Stimulated activated CD8-positive, alpha-beta memory T cell treated with anti-CD3 and anti-CD28 coated beads, Interleukin-12 subunit alpha, Interleukin-12 subunit beta, amount 100 ng/mL, for 1 hour (primary cell): Measurements from ENCODE around the gene ATP8A1.
A peak's percentile ranks its signal among the peaks of the same experiment; 100 is the strongest.

Experiments used
- DNase-seq: peaks from one replicate; pipeline ENCODE4 v3.0.0-alpha.2; 2020; ENCODE audit warnings: low read depth

The ATP8A1 gene

DNA sequence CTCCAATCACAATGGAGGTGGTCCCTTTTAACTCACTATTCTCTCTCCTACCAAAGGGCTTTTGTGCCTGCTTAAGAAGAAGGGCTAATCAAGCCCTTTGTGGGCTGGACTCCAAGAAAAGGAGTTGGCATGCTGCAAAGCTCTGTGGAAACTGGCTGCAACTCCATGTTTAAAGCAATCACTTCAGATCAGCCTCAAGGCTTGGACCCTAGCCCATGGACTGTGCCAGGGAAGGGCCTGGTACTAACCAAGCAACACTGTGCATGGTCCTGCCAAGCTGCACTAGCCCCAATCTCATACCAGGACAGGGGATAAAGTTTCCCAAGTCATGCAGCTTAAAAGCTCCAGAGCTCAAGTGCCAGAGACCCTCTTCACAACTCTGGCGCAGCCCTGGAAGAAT is 86.7 kb downstream of the ATP8A1 start:
- DNase-seq = no peak

DNA sequence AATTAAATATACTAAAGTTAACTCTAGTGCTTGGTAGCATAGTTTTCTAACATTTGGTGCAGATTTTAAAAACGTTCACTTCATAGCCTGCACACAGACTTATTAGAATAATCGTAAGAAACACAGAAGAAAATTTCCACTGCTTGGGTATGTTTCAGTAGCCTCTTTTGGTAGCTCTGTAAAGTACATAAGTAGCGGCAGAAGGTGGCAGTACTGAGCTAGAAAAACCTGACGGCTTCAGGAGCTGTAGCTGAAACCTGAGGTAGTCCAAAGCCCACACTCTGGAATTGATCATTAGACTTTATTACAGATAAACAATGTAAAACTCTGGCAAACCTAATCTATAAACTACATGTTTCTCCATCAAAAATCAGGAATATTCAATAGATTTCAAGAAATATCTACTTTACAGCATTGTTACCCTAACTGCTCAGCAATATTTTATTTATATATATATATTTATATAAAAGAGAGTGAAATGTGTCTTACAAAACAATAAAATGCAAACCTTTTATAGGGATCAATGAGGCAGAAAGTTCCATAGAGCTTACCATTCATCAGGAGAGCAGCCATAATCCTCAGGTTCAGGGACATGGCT is 88.2 kb downstream of the ATP8A1 start:
- peak; percentile 54 for DNase-seq

DNA sequence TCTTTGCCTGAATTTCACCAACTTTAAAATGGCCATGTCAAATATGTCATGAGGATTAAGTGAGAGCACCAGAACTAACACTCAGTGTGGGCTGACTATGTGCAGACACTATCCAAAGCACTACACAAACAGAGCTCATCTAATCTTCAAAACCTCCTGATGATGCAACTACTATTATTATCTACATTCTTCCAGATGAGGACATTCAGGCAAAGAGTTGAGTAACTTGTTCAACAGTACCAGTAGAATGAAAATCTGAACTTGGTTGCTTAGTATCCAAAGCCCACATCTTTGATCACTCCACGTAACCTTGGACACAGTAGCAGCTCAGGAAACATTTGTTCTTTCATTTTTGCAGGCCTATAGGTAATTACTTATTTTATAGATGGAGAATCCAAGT is 90.1 kb downstream of the ATP8A1 start:
- DNase-seq = no peak

DNA sequence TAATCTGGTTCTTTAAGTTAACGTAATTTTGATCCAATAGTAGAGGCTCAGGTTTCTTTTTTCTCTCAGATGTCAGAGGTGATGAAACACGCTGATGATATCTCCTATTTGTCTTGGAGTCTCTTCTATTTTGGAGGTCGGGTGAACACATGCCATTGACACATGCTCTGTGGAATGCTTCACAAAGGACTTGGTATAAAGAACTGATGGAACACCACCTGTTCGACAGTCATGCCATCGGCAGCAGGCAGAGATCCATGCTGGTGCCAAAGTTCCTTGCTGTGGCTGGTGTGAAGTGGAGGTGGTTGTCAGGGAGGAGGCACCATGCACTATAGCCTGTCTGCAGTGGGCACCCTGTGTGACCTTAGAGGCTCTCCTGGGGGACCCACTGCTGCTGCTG is 94.9 kb downstream of the ATP8A1 start:
- no peak for DNase-seq

DNA sequence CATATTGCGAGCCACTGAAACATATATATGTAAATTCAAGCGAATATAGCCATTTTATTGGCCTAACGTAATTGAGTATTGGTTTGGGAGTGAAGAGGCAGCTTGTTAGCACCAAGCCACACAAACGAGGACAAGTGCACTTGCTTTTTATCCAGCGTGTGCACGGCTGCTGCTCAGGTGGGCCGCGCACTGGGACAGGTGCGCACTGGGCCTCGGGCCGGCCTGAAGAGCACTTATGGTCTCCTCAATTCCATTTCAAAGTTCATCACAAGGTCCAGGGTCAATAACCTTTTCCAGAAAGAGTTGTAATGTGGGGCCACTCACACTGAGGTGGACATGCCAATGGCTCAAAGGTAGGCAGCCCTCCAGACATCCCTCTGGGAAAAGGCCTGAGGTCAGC is 95.9 kb downstream of the ATP8A1 start:
- DNase-seq = no peak

DNA sequence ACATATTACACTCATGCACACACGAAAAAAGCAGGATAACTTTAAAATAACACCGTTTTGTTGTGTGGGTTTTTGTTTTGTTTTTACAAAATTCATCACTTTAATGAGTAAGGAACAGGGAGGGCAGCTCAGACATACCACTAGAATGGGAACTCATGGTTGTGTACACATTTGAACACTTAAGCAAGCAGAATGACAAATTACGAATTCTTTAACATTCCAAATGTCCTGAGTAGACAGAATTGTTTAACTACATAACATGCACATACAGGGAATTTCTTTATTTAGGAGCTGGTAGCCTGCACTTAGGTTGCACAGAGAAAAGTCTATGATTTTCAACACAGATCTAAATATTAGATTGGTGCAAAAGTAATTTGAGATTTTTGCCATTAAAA is 96.4 kb downstream of the ATP8A1 start:
- DNase-seq = no peak

DNA sequence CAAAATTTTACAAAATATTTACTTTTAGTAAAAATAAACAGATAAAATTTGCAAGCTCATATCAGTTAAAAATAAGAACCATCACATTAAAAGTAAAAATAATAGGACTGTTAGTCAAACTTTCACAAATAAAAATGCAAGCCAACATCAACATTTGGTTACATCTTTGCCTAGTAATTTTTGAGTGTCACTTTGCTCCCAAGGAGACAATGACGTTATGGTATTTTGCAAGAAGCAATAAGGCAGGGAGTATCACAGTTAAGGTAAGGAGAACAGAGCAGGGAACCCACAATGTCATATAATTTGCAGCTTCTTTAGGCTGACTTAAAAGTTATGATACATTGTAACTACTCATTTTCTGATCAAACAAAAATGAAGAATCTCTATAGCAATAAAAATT is 98.7 kb downstream of the ATP8A1 start:
- DNase-seq = no peak

DNA sequence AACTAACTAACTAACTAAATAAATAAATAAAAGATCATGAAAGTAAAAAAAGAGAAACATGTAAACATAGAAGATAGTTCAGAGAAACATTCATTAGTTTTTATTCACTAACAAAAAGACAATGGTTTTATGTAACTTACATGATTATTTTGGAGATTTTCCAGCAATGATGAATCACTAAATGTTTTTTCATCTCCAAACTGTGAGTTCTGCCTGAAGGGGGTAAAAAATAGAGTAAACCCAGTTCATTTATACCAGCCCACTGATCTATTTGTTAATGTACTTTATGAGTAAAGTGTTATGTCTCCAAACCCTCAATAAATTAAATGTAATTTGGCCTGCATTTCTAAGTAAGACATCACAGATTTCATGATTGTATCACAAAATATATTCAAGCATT is 101.1 kb downstream of the ATP8A1 start:
- no peak for DNase-seq

DNA sequence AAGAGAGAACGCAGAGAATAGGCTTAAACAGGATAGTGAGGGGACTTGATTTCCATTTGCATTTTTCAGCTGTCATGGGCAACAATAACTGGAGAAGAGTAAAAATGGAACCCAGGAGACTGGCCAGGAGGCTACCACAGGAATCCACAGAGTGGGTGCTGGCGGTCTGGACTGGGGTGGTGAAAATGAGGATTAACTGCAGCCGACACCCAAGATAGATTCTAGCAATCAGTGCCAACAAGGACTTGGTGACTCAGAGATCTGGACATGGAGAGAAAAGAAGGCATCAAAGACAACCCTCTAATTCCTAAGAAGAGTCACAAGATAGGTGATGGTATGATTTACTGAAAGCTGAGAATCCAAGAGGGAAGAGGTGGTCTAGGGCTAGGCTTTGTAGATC is 102.8 kb downstream of the ATP8A1 start:
- no peak for DNase-seq

DNA sequence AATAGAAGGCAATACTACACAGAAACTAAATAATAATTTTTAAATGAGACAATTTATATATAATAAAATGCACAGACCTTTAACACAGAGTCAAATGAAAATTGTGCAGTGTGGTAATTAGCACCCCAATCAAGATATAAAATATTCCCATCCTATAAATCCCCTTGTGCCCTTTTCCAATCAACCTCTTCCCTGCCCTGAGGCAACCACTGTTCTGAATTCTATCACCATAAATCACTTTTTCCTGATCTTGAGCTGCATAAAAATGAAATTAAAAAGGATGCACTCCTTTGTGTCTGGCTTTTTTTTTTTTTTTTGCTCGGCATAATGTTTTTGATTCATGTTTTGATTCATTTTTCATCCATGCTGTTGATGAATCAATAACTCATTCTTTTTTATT is 107.0 kb downstream of the ATP8A1 start:
- no peak for DNase-seq

DNA sequence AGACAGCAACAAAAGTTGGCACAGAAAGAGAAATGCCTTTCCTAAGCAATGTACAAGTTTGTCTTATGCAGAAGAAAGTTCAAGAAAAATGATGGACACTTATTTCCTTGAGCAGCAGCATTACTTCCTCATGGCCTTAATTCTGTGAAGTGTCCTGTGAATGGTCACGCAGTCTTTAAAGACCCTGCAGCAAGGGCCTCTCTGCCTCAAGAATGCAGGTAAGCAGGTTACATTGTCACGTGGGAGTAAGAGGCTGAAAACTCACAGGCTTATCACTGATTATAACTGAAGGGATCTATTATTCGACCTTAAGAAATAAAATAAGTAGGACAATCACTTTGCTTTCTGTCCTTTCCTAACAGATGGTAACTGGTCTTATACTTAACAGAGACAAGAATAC is 109.1 kb downstream of the ATP8A1 start:
- no peak for DNase-seq

DNA sequence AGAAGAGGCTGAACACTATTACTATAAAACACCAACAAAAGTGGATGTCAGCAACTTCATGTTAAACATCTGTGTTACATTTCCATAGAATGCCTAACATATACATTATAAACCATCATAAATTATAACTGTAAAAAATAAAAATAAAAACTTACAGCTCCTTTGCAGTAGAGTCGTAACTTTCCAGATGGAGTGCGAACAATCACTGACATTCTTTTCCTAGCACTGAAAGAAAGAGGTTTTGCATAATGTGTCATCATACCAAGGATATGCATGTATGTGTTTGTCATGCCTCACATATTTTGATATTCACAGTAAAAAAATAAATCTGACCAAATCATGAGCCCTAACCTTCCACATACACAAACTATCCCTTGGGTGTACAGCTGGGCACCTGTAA is 113.1 kb downstream of the ATP8A1 start:
- no peak for DNase-seq

DNA sequence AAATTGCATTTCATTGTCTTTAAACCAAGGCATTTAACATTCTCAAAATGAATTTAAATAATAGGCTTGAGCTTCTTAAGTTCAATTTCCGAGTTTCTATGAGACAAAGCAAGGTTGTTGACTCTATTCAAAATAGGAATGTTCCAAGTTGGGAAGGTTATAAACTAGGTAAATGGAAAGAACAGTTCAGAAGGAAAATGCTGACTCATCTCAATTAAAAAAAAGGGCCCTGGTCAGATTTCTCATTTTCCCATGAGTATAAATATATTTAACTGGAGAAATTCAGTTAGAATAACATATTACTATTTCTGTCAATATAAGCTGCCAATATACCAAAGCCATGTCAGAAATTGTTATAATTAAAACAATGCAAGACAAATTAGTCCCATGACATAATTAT is 113.8 kb downstream of the ATP8A1 start:
- DNase-seq = no peak

DNA sequence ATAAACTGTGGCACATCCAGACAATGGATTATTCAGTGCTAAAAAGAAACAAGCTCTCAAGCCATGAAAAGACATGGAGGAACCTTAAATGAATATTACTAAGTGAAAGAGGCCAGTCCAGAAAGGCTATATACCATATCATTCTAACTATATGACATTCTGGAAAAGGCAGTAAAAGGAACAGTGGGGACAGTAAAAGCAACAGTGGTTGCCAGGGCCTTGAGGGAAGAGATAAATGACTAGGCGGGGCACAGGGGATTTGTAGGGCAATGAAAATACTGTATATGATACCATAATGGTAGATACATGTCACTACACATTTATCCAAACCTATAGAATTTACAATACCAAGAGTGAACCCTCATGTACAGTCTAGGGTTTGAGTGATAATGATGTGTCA is 115.3 kb downstream of the ATP8A1 start:
- no peak for DNase-seq

DNA sequence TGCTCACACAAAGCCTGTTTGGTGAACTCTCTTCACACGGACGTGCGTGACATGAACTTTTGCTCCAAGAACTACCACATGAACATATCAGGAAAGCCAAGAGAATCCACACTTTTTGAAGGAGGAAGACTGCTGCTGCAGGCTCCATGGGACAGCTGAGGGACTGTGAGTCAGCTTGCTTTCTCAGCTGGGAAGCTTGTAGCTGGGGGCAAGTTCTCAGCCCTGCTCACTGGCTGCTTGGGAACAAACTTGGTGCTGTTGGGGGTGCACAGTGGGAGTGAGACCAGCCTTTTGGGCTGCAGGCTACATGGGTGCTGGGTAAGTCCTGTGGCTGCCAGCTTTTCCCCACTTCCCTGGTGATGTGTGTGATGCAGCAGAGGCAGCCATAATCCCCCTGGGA is 123.9 kb downstream of the ATP8A1 start:
- no peak for DNase-seq

DNA sequence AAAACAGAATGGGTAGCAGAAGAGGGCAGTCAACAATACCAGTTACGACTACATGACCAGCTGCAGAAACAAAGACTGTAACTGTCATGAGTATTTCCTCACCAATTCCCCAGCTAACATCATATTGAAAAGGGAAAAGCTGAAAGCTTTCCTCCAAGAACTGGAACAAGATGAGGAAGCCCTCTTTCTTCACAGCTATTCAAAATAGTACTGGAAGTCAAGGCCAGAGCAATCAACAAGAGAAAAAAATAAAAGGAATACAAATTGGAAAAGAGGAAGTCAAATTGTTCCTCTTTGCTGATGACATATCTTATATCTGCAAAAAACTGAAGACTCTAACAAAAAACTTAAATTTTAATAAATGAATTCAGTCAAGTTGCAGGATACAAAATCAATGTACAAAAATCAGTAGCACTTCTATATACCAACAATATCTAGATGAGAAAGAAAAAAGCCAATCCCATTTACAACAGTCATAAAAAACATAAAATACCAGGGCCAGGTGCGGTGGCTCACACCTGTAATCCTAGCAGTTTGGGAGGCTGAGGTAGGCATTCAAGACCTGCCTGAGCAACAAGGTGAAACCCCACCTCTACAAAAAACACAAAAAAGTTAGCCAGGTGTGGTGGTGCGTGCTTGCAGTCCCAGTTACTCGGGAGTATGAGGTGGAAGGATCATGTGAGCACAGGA is 125.4 kb downstream of the ATP8A1 start:
- DNase-seq = no peak

DNA sequence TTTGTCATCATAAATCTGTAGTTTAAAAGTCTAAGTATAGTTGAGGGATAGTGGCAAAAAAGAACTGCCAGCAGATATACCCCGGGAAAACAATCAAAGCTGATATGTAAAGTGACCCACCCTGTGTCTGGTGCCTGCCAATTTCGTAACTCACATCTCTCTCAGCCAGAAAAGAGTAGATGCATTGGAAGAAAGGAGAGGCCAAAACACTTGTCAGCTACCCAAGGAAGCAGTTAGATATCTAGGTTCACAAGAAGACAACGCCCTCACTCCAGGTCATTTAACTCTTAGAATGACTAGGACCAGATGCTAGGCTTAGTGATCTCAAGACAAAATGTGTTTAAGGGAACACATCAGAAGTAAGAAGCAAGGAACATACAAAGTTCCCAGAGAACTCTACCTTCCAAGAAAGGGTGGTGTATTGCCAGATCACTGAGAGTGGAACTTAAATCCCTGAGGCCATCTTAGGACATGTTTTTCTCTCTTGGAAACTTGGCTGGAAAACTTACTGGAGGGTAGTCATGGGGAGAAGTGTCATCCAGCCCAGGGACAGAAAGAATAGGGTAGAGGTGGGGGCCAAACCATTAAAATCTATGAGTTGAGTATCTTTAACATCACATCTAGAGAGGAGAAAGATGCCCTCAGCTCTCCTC is 133.7 kb downstream of the ATP8A1 start:
- DNase-seq = no peak

DNA sequence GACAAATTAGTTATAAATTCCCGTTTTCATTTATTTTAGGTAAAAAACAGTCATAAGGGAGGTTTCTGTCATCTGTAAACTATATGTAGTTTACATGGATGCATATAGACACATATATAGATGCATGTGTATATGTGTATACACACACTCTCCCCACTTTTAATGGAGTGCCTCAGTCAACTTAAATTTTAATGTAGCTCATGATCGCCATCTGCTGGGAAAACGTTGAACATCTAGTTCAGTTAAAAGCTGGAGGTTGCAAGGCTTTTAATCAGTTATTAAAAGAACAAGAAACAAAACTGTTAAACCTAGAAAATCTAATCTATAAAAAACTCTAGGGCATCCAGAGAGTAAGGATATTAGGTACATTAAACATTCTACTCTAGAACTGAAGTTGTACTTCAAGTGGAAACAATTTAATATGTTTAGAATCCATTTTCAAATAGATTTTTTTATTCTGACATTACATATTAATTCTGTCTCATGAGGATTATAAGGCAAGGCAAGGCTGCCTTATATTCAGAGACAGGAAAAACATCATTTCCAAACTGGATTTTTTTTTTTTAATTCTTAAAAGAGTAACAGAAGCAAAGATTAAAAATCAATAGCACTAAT is 137.0 kb downstream of the ATP8A1 start:
- peak; percentile 19 for DNase-seq

DNA sequence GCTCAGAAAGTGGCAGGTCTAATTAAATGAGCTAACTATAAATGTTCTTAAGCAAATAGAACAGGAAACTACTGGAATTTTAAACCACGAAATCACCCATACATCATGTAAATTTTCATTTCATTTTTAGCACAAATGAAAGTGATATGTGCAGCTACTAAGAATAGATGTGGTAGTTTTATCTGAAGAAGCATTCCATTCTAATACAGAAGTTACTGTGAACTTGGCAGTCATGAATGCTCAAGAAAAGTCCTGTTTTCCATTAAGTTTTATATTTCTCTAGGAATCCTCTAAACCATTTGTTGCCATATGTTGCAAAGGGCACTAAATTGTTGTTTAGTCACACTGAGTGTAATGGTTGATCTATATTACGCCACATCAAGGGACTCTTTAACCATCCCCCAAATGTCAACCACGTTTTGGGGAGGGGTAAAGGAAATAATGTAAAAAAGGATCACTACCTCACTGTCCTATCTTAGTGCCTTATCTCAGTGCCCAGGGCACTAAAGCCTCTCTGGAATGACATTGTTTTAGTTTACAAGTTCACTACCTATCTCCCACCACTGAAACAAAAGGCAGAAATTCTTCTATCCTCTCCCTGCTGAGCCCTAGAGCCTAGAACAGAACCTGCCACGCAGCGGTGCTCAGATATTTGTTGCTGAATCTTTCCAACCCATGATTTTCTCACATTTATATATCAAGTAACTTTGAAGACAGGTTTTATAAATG is 141.6 kb downstream of the ATP8A1 start:
- no peak for DNase-seq

DNA sequence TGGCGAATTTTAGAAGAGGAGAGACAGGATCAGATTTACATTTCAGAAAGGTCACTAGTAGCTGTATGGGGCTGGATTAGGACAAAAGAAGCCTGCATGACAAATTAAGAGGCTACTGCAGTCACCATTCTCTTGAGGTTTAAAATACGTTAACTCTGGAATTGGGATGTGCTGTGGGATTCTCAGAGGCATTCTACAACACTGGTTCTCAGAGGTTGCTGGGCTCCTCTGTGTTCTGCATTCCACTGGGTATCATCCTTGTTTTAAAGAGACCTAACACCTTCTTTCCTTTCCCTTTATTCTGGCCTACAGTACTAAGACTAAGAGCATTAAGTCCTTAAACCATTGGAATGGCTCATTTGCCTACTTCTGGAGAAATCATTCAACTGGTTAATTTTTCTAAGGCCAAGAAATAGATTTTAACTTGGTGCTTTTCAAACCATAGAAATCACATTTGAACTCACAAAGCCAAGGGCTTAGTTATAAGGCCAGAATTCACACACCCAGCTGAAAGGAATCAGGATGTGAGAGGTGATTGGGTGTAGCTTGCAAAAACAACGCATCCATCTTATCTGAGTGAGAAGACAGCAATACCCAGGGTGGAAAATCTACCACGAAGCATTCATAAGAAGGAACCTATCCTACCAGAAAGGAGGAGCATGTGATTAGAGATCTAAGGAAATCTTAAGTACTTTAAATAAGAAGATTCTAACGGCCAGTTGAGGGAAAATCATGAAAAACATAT is 143.0 kb downstream of the ATP8A1 start:
- DNase-seq = no peak

DNA sequence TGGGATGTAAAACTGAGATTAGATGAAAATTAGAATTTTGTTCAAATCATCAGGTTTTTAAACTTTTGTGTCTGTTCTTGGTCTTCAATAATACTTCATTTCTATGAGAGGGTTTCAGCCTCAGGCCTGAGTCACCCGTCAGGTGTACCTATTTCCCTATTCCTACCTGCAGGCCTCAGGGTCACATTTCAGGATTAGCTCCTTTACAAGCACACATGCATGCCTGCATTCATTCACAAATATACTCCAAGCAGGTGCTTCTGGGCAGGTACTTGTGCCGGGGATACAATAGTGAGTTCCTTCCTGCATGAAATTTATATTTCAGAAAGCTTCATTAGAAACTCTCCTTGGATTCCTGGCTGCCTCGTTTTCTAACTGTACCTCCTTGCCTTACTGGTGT is 144.7 kb downstream of the ATP8A1 start:
- no peak for DNase-seq

DNA sequence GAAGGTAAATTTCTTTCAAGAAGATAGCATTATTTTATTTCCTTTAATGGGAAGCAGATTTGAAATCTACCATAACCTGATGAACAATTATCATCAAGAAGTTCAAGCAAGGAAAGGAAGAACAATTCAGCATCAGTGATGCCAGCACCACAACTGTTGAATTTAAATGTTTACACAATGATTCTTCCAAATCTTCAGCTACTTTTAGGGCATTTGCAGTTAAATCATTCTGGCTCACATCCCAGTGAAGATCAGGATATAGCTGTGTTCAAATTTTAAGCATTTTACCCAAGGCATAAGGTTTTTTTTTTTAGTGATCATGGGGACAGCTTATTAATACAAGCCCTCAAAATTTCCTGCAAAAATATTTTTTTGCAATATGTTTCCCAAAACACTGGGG is 146.7 kb downstream of the ATP8A1 start:
- no peak for DNase-seq
